NCI-H2081 treated with DMSO at 0.1 percent for 48 hours (cell line): ENCODE results near the gene CCNL2.
"Not testable (repeated sequence)": the region's sequence is repeated elsewhere in the genome, so short reads cannot be mapped to it uniquely, and the experiment has no call there.

Experiments used
- DNase-seq: peaks from one replicate; lab custom pipeline; 2025; lab: John Stamatoyannopoulos, UW

CCNL2 gene

DNA sequence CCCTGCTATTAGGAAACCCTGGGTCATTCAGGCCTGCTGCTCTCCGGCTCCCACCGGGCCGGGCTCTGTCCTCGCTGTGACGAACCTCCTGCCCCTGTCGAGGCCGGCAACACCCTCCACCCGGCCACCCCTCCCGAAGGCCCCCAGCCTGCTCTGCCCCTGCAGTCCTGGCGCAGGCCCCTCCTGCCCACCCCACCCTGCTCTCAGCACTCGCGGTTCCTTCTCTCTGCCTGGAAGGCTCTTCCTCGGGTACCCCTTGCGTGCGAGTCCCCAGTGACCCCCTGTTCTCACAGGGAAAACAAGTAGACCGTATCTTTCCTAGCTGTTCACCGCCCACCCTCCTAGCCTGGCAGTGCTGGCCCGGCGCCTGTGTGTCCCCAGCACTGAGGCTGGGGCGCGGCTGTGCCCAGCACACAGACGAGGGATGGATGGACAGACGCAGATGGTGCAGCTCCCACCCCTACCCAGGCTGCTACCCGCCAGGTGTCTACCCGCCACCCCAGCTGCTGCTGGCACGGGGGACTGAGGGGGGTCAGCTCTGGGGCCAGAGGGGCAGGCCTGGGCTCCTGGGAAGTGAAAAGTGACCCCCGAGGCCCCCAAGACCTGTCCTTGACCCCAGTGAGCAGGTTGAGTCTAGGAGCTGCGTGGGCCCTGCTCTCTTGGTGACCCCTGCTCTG is 33.3 kb upstream of the CCNL2 start:
- no peak for DNase-seq

DNA sequence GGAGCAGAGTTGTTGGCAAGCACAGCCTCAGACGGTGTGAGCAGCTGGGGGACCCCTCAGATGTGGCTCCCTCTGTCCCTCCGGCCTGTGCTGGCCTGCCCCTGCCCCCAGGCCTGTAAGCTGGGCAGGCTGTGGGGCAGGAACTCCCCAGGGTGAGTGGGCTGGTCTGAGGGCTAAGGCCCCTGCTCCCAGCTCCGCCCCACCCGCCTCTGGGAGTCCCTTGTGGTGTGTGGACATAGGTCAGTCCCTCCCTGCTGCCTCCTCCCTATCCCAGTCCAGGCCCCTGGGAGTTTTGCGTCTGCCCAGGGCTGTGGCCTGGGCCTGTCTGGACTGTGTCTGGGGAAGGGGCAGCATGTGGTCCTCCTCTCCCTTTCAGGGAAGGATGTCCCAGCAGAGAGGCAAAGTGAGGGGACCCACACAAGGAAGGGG is 32.7 kb upstream of the CCNL2 start:
- no peak for DNase-seq

DNA sequence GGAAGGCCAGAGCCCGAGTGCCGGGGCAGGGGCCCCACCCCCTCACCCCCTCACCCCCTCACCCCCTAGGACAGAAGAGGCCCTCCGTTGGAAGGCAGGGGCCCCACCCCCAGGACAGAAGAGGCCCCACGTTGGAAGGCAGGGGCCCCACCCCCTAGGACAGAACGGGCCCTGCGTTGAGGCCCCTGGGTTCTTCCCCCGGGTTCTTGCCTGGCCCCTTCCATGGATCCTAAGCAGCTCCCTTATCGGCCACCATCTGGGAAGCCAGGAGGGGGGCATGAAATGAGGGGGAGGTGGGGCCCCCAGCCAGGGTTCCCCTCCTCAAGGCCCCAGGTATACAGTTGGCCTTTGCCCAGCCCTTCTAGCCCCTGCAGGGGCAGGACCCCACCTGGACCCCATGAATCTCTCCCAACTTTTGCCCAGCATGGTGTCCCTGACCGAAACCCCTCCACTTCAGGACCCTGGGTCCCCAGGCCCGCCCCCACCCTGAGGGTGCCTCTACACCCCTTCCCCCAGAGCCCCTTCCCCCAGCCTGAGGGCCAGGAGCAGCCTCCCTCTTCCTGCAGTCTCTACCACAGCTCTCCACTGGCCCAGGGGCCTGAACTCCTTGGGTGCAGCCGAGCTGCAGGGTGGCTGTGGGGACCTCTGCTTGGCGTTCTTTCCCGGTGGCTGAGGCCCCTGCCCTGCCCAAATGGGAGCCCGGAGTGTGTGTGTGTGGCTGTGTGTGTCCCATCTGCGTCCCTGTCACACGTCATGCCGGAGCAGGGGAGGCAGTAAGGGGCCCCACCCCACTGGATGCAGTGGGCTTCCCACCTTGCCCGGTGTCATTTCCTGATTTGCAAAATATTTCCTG is 32.1 kb upstream of the CCNL2 start:
- DNase-seq = no peak

DNA sequence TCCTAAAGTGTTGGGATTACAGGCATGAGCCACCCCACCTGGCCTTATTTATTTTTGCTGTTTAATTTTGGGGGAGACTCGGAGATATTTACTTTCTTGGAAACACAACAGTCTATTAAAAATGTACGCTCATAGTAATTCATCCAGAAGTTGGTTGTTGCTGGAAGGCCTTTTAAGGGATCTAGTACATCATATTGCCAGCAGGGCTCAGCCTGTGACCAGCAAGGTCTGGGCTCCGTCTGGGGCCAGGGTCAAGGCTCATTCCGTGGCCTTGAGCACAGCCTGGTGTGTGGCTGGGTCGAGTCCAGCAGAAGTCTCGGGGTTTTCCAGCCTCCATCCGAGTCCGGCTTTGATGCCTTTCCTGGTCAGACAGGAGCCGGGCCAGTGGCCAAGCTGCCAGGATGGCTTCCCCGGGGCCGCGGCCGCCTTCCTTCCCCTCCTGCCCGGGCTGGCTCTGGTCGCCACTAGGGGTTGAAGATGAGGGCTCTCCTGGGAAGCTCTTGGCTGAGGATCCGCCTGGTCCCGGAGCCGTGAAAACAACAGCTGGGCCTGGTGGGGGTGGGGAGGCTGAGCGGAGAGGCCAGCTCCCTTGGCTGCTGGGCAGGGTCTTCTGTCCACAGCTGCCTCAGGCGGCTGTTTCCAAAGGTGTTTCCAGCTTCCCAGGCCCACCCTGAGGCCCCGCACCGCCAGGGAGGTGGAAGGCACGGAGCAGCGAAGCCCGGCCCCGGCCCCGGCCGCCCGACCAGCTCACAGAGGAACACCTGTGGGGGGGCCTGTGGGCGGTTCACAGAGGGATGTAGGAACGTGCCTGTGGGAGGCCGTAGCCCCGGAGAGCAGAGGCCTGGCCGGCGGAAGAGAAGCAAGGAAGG is 31.2 kb upstream of the CCNL2 start:
- no peak for DNase-seq

DNA sequence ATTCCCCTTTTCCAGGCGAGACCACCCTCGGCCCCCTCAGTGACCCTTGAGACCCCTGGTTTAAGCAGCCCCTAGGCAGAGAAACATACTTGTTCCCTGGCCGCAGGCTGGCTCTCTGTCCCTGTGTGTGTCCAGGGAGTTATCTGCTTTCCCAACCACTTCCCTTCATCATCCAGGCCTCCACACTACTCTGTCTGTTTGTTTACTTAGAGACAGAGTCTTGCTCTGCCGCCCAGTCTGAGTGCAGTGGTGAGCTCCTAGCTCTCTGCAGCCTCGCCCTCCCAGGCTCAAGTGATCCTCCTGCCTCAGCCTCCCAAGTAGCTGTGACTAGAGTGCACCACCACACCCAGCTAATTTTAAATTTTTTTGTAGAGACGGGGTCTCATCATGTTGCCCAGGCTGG is 30.5 kb upstream of the CCNL2 start:
- DNase-seq = no peak

DNA sequence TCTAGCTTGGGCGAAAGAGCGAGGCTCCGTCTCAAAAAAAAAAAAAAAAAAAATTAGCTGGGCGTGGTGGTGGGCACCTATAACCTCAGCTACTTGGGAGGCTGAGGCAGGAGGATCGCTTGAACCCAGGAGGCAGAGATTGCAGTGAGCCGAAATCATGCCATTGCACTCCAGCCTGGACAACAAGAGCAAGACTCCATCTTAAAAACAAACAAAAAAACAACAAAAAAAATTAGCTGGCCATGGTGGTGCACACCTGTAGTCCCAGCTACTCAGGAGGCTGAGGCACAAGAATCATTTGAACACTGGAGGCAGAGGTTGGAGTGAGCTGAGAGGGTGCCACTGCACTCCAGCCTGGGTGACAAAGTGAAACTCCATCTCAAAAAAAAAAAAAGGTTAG is 29.8 kb upstream of the CCNL2 start:
- not testable (repeated sequence) for DNase-seq

DNA sequence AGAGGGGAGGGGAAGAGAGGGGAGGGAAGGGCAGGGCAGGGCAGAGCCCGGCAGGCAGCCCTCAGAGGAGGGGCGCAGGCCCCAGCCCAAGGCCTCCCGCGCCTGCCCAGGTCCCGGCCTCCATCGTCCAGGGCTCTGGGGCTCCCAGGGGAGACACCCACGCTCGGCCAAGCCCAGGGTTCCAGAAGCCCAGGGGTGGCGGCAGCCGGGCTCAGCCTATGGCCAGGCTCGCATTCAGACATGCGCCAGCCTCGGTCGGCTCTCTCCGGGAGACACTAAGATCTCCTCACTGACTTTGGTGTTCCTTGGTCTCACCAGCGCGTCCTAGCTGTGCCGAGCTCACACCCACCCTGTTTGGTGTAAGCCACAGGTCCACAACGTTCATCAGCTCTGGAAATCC is 29.0 kb upstream of the CCNL2 start:
- no peak for DNase-seq

DNA sequence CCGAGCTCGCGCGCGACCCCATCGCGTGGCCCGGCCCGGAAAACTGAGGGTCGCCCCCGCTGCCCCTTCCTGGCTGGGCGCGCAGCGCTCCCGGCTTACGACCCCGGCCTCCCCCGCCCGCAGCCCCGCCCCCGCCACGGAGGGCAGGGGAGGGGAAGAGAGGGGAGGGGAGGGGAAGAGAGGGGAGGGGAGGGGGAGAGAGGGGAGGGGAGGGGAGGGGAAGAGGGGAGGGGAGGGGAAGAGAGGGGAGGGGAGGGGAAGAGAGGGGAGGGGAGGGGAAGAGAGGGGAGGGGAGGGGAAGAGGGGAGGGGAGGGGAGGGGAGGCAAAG is 28.6 kb upstream of the CCNL2 start:
- DNase-seq = no peak

DNA sequence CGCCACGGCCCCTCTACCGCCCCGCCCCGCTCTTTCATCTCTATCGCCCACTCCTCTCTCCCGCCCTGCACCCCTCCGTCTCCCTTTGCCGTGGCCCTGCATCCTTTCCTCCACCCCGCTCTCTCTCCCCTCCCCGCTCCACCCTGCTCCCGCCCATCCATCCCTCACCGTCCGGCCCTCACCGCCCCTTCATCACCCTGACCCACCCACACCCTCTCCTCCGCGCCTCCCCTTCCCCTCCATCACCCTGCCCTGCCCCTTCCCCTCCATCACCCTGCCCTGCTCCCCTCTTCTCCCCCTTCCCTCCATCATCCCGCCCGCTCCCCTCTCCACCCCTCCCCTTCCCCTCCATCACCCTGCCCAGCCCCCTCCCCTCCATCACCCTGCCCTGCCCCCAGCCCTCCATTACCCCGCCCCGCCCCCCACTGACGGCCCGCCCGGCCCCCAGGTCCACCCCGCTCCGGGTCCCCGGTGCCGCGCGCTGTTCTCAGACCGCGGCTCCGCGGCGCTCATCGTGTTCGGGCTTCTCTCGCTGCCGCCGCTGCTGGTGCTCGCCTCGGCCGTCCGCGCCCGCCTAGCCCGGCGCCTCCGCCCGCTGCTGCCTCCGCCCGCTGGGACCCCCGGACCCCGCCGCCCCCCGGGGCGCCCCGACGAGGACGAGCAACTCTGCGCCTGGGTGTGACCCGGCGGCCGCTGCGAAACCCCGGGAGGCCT is 28.1 kb upstream of the CCNL2 start:
- DNase-seq = no peak

DNA sequence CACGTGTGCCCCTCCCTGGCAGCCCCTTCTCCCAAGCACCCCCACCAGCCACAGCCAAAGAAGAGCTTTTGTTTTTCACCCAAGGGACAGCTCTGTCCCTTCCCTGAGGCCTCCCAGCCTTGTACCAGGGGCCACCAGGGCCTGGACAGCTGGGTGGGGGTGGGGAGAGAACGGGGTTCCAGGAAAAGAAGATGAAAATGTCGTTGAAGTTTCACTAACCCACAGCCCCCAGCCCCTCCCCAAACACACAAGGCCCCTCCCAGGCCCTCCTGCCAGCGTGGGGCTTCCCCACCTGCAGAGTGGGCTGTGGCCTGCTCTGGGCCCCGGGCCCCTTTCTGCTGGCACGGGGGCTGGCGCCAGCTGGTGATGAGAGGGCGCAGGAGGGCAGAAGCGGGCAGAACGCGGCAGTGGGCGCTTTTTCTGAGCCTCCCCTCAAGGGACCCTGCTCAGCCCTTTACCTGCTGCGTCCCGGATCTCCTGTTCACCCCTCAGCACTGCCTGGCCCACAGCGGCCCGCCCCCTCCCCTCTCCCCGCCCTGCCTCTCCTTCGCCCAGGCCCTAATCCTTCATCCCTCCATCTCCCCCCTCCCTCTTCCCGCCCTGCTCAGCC is 27.5 kb upstream of the CCNL2 start:
- no peak for DNase-seq

DNA sequence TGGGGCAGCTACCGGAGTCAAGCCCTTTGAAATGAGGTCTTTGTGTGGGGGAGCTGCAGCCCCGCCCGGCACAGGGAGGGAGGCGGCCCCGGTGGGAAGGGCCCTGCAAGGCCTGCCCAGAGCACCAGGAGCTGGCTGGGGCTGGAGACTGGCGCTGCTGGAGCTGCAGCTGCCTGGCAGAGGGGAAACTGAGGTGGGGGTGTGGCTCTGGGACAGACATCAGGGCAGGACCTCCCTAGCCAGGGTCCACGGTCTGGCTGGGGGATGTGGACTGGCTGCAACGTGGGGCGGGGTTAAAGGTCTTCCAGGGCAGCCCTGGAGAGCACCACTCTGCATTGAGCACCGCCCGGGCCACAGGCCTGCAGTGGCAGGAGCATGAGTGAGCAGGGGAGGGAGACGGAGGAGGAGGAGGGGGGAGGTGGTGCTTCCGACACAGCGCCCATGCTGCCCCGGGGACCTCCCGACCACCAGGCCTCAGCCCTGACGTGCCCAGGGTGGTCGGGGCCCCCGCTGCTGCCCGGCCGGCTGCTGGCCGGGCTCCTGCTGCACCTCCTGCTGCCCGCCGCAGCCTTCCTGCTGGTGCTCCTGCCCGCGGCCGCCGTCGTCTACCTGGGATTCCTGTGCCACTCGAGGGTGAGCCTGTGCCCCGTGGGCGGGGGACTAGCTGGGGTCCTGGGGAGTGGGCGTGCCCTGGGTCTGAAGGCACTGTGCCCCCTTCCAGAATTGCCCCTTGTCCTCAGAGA is 26.8 kb upstream of the CCNL2 start:
- DNase-seq = no peak

DNA sequence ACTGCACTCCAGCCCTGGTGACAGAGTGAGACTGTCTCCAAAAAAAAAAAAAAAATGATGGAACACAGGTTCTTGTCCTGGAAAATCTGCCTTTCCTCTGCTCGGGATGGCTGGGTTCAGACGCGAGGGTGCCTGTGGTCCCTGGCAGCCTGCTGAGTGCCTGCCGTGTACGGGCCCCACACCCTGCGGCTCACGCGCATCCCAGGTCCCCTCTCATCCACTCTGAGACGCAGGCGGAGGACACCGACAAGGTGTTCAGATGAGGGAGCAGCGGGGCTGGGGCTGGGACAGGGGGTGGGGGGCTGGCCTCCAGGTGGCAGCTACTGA is 26.3 kb upstream of the CCNL2 start:
- DNase-seq = no peak

DNA sequence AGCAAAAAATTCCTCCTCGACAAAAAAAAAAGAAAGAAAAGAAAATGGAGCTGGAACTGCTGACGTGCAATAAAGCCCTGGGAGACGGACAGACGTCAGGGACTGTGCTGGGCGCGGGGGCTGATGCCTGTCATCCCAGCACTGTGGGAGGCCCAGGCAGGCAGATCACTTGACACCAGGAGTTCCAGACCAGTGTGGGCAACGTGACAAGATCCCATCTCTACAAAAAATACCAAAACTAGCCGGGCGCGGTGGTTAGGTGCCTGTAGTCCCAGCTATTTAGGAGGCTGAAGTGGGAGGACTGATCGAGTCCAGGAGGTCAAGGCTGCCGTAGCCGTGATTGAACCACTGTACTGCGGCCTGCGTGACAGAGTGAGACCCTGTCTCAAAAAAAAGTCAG is 25.6 kb upstream of the CCNL2 start:
- DNase-seq = no peak

DNA sequence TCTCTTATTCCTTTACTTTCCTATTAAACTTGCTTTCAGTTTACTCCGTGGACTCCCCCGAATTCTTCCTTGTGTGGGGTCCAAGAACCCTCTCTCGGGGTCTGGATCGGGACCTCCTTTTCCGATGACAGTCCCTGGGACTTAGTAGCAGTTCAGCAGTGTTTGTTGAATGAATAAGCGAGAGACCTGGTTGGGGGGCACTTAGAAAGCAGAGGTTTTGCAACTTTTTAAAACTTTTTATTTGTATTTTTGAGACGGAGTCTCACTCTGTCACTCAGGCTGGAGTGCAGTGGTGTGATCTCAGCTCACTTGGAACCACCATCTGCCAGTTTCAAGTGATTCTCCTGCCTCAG is 24.1 kb upstream of the CCNL2 start:
- no peak for DNase-seq

DNA sequence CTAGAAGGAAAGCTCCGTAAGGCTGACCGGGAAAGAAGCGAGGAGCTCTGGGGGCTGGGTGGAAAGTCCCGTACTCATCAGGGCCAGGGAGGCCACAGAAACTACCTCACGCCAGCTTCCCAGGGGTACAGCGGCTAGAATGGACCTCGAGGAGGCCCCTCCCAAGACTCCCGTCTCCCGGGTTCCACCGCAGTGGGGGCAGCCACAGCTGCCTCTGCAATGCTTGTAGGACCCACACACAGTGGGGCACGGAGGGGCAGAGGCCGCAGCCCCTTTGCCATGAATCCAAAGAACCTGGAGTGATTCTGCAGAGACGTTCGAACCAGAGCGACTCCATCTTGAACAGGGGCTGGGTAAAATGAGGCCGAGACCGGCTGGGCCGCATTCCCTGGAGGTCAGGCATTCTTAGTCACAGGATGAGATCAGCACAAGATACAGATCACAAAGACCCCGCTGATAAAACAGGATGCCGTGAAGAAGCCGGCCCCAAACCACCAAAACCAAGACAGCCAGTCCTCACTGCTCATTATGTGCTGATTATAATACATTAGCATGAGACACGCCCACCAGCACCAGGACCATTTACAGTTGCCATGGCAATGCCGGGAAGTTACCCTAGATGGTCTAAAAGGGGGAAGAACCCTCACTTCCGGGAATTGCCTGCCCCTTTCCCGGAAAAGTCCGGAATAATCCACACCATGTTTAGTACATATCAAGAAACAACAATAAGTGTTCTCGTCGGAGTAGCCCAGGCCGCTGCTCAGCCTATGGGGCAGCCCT is 23.5 kb upstream of the CCNL2 start:
- no peak for DNase-seq

DNA sequence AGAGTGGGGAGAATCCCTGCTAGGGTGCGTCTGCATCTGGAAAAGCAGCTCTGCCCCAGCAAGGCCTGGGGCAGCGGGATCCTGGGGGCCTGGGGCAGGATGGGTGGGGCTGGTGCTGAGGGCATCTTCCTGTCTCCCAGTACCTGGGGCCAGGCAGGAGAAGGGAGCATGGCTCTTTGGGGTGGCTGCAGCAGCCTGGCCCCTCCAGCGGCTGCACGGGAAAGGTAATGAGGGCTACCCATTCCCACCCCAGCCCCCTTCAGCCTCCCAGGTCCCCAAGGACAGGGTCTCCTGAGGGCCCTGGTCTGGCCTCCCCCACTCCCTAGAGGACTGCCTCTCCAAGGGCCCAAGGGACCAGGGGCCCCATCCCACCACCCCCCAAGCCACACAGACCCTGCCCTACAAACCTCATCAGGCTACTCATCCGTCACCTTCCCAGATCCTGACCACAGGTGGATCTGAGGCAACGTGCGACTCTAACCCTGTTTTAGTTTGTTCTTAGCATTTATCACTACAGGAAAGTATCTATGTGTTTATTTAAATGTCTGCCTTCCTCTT is 22.9 kb upstream of the CCNL2 start:
- DNase-seq = no peak

DNA sequence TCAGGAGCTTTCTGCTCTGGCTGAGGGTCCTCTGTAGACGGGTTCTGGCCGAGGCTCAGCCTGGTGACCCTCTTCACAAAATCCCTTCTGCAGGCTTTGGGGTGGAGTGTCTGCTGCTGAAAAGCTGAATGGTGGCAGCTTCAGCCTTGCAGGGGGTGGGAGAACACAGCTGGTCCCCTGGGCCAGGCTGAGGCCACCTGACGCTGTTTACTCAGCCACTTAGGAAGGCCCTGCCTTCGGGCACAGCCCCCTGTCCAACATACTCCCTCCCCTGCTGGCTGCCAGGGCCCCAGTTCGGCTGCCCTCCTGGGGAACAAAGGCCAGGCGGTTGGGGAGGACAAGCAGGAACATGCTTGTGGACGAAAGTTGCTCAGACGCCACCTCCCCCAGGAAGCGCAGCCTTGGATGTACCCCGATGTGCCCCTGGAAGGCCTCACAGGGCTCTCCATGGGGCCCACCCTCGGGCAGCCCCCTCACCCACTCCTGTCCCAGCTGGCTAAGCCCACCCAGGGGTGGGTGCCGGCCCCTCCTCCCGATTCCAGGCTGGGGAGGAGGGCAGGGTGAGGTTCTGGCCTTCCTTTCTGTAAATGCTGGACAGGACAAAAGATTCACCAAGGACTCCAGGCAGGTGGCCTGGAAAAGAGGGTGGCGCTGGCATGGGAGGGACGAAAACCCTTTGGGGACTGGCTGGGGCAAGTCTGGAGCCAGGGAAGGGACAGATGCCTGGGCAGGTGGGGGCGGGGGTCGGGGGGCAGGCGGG is 22.2 kb upstream of the CCNL2 start, which contains the start of gene ANKRD65:
Gene ANKRD65, minus strand, starts transcription at position 130 of the 760 bp plus-strand sequence. CDS start 271 bp downstream, outside the sequence.
- no peak for DNase-seq

DNA sequence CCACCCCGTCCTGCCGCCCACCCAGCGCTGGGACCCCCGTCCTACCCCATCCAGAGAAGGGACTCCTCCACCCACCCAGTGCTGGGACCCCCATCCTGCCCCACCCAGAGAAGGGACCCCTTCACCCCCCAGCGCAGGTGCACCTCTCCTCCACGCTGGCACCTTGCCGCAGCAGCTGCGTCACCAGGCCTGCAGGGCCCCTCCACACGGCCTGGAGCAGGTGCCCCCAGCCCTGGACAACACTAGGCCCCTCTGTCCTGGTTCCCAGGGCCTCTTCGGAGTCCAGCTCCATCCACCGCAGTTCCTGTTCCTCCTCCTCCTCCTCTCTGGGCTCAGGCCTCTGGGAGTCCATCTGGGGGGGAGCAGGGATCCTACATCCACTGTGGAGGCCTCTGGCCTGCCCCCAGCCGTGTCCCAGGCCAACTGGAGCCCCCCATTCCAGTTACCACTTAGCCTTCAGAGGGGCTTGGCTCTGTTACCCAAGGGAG is 21.6 kb upstream of the CCNL2 start:
- DNase-seq = no peak
